Activated CD4-positive, alpha-beta T cell treated with anti-CD3 and anti-CD28 coated beads for 48 hours (primary cell): ENCODE results near the gene ZSCAN22.

Source experiments
- DNase-seq: peaks from one replicate; pipeline ENCODE4 v3.0.0-alpha.2; 2020

ZSCAN22 gene

GRCh38 chr19:58379246-58379645 lies 52.5 kb downstream of the ZSCAN22 start:
- no peak for DNase-seq

- no peak for DNase-seq
Measured at GRCh38 chr19:58380037-58380661, 53.4 kb downstream of the ZSCAN22 start.

GRCh38 chr19:58380662-58381459 lies 54.1 kb downstream of the ZSCAN22 start, which contains the start of gene ZNF837:
TSS of gene ZNF837 (minus strand) at chr19:58381030. CDS start at chr19:58369332, 11,698 bp downstream.
- peak; percentile 98 for DNase-seq

GRCh38 chr19:58381460-58382212 lies 54.8 kb downstream of the ZSCAN22 start:
- DNase-seq: no peak

GRCh38 chr19:58382997-58383603 lies 56.3 kb downstream of the ZSCAN22 start:
- DNase-seq: no peak

- no peak for DNase-seq
Measured at GRCh38 chr19:58385313-58385890, 58.6 kb downstream of the ZSCAN22 start.

- DNase-seq: peak; percentile 56
Measured at GRCh38 chr19:58385891-58386575, 59.2 kb downstream of the ZSCAN22 start.

- peak; percentile 97 for DNase-seq
Measured at GRCh38 chr19:58386576-58387337, 60.0 kb downstream of the ZSCAN22 start, which contains the start of gene RPS5. TSS of gene RPS5 (plus strand) at chr19:58387269. CDS start at chr19:58388138, 869 bp downstream.

GRCh38 chr19:58387338-58388174 lies 60.8 kb downstream of the ZSCAN22 start:
- no peak for DNase-seq

GRCh38 chr19:58388175-58388526 lies 61.4 kb downstream of the ZSCAN22 start:
- no peak for DNase-seq
